HG03460 (cell line): ENCODE results near the gene GDI1.

Source experiments
- ATAC-seq: cut with Tn5 transposase; IDR thresholded peaks from one replicate; pipeline ENCODE4 v1.9.1; 2021; ENCODE audit not compliant: unreplicated experiment

GDI1 gene

GRCh38 chrX:154478728-154479622 lies 42.0 kb downstream of the GDI1 start, which contains the start of gene LAGE3:
Gene LAGE3, minus strand, starts transcription at chrX:154479281. Its CDS starts 366 bp downstream, at chrX:154478915.
- peak; percentile 87 for ATAC-seq

DNA sequence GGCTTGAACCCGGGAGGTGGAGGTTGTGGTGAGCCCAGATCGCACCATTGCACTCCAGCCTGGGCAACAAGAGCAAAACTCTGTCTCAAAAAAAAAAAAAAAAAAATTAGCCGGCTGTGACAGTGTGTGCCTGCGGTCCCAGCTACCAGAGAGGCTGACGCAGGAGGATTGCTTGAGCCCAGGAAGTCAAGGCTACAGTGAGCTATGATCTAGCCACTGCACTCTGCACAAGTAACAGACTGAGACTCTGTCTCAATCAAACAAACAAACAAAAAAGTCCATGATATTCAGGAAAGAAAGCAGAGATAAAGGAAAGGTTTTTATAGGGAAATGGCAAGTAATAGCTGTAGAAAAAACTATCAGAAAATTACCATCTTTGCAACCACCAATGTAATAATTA lies 44.2 kb downstream of the GDI1 start:
- ATAC-seq, result no peak

GRCh38 chrX:154481911-154482601 lies 45.1 kb downstream of the GDI1 start:
- no peak for ATAC-seq

GRCh38 chrX:154482786-154483185 lies 45.8 kb downstream of the GDI1 start:
- no peak for ATAC-seq

DNA sequence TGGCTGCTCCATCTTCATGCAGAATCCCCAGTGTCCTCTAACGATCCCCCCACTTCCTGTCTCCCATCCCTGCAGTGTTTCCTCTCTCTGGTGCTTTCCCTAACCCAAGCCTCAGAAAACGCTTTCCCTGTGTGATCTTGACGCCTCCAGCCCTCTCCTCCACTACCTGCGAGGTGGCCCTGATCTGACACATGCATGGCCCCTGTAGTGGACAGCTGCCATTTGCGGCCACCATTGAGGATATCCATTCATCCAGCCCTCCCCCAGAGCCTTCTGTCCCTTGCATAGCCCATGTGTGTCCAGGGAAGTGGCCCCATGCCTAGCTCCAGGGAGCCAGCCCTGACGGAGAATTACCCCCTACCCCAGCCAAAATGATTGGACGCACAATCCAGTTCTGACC lies 46.4 kb downstream of the GDI1 start:
- no peak for ATAC-seq

GRCh38 chrX:154484255-154485149 lies 47.5 kb downstream of the GDI1 start:
- no peak for ATAC-seq

DNA sequence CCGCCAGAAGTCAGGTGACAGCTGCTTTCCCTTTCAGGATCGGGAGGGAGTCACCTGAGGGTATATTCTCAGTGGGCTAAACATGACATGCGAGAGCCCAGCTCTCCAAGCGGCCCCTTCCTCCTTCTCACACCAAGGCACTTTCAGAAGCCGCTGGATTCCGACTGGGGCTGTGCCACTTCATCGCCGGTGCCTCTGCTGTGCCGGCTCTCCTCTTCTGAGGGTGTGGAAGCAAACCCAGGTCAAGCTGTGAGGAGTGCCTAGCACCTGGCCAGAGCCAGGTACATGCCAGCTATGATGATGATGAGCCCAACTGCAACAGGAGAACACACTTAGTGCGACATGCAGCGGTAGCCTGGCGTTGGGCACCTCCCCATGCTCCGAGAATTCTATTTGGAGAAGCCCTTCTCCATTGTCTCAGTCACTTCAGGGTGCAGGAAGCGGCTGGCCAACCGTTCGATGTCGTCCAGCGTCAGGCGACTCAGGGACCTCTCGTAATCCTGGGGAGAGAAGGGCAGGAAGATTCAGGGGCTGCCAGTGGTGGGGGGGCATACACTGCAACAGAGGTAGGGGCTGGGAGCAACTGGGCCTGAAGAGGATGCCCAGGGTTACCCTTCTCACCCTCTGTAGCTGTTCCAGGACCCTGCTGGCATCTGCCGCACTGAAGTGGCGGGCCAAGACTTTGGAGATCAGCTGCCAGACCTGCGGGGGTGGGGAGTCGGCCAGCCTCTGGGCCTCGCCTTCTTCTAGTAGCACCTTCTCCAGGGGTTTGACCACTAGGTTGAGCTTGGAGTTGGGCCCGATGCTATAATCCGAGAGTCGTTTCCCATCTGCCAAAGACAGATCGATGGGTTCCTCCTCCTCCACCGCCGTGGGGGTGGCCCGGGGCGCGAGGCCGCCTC lies 48.4 kb downstream of the GDI1 start:
- no peak for ATAC-seq

- ATAC-seq, result no peak
These were observed 49.1 kb downstream of the GDI1 start for GRCh38 chrX:154486052-154486395.

DNA sequence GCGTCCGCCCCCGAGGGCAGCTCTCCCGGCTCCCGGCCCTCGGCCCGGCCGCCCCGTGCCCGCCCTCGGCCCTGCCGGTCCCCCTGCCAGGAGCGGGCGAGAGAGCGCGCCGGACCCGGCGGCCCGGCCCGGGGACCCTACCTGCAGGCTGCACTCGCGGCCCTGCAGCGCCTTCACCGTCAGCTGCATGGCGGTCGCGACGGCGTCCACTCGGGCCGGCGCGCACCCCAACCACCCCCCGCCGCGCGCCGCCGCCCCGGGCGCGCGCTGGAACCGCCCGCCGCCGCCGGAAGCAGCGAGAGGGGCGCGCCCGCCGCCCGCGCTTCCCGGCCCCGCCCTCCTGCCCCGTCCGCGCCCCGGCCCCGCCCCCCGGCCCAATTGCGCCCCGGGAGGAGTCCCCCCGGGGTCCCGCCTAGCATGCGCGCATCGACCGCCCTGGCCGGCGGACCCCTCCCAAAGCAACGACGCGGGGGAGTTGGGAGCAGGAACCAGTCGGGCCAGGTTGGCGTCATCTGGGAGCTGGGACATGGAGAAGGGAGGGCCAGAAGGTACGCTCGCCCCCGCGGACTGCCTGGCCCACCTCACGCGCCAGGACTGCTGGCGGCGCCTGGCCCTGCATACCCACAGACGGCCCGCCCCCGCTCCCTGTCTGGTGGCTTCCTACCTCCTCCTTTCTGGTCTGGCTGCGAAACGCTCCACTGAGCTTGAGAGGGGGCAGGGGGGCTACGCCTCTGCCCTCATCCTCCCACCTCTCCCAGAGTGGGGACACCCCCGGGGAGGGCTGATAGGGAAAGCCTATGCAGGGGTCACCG lies 49.6 kb downstream of the GDI1 start, which contains the start of gene UBL4A:
UBL4A (minus strand) TSS at position 220 of the 812 bp plus-strand sequence; CDS start at position 189, 31 bp downstream.
- ATAC-seq, result peak; percentile 37

- ATAC-seq, result no peak
These were observed 50.8 kb downstream of the GDI1 start for GRCh38 chrX:154487518-154488290.

- ATAC-seq, result no peak
These were observed 51.6 kb downstream of the GDI1 start for GRCh38 chrX:154488336-154489075.

GRCh38 chrX:154489182-154489581 lies 52.2 kb downstream of the GDI1 start:
- no peak for ATAC-seq

DNA sequence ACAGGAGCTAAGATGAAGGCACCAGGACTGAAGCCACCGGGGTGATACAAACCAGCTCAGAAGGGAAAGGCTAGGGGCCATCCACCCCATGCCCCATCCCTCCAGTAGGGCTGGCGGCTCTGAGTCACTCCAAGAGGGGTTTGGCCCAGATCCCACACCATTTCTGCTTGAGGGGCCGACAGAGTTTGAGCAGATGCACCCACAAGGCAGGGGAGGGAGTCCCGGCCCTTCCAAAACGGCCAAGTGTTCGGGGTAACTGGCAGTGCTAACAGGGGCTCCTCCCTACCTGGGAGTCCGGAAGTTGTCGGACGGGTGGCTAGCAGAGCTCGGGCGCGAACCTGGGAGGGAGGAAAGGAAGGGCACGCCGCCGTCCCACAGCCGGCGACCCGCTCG lies 53.1 kb downstream of the GDI1 start:
- peak; percentile 20 for ATAC-seq

GRCh38 chrX:154490414-154491083 lies 53.6 kb downstream of the GDI1 start, which contains the start of gene SLC10A3:
Gene SLC10A3, minus strand, starts transcription at chrX:154490629. Its CDS starts 1,689 bp downstream, at chrX:154488940.
- ATAC-seq, result peak; percentile 75
